HepG2 (cell line): Measurements from ENCODE around the gene EEF1A2.

Source experiments
- GFI1 ChIP-seq: sonication (generic); formaldehyde crosslinking; IDR thresholded peaks from 2 replicates; pipeline ENCODE4 v1.5.0; 2020; ENCODE audit warnings: missing genetic modification reagents, mild to moderate bottlenecking, borderline replicate concordance
- TF ChIP-seq, protein P1 (sequence below): sonication (generic); formaldehyde crosslinking; IDR thresholded peaks from 2 replicates; pipeline ENCODE4 v1.5.0; 2020; ENCODE audit warnings: mild to moderate bottlenecking, missing genetic modification reagents

DNA sequence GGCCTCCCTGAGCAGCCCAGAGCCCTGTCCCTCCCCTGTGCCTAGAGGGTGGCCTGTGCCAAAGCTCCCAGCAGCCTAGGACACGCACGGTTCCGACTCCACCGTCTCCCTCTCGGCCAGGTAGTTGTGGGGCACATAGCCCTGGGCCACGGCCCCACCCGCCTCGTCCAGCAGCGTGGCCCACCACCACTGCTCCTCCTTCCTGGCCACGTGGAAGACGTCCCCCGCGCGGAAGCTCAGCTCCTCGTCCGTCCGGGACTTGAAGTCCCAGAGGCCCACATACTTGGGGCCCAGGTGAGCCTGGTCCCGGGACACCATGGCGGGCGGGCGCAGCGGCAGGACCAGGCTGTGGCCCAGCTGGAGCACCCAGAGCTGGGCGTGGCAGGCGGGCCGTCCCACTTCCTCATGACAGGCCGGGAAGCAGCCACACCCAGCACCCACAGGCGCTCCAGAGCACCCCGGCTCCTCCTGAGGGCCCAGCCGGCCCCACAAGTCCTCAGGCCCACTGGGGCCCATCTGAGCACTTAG lies 38.2 kb upstream of the EEF1A2 start, which contains the start of gene PTK6:
- no peak for TF ChIP-seq GFI1 (CRISPR knock-in tag)
- TF ChIP-seq, protein P1, sequence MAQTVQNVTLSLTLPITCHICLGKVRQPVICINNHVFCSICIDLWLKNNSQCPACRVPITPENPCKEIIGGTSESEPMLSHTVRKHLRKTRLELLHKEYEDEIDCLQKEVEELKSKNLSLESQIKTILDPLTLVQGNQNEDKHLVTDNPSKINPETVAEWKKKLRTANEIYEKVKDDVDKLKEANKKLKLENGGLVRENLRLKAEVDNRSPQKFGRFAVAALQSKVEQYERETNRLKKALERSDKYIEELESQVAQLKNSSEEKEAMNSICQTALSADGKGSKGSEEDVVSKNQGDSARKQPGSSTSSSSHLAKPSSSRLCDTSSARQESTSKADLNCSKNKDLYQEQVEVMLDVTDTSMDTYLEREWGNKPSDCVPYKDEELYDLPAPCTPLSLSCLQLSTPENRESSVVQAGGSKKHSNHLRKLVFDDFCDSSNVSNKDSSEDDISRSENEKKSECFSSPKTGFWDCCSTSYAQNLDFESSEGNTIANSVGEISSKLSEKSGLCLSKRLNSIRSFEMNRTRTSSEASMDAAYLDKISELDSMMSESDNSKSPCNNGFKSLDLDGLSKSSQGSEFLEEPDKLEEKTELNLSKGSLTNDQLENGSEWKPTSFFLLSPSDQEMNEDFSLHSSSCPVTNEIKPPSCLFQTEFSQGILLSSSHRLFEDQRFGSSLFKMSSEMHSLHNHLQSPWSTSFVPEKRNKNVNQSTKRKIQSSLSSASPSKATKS (CRISPR knock-in tag), result no peak
